SU-DHL-6 (cell line): ENCODE data around the gene SMAD7.

Source experiments
- CTCF ChIP-seq: fragments of 200-600 bp; sonication (generic); IDR thresholded peaks from one replicate; pipeline ENCODE4 v1.5.1; 2017; ENCODE audit warnings: antibody characterized with exemption, mild to moderate bottlenecking, low read length, moderate library complexity; ENCODE audit not compliant: insufficient read depth, poor library complexity, severe bottlenecking
- EZH2phosphoT487 ChIP-seq: fragments of 200-600 bp; sonication (generic), shearing (Covaris generic); conservative IDR thresholded peaks from 2 replicates; pipeline ENCODE4 v1.6.1; 2018; ENCODE audit warnings: mild to moderate bottlenecking, antibody characterized with exemption, low read length, moderate library complexity, mixed read lengths

GRCh38 chr18:48877941-48878340 is 72.8 kb downstream of the SMAD7 start:
- TF ChIP-seq CTCF (no peak), EZH2phosphoT487 (no peak)
